ENCODE data around the gene GCLM. TPM values are rescaled to one million over a fixed set of nuclear protein-coding genes. Genes with fewer than 3 reads are reported as not detected.

Gene GCLM
- total RNA-seq, 1 experiment from 2014 or later, result 28.9 TPM

GRCh38 chr1:93842750-93843500 lies 66.3 kb downstream of the GCLM start:
- no peak for TF ChIP-seq EZH2 (IDR thresholded peaks at IDR 0.05)
- no peak for TF ChIP-seq YY1 (IDR thresholded peaks at IDR 0.05; ENCODE audit: extremely low read depth, insufficient replicate concordance, low read depth, low read length)
- TF ChIP-seq JUND (IDR thresholded peaks at IDR 0.05), result no peak
- no peak for TF ChIP-seq TCF7L2 (IDR thresholded peaks at IDR 0.05; ENCODE audit: borderline replicate concordance, extremely low read depth, insufficient read depth, insufficient read length)
- no peak for TF ChIP-seq EZH2phosphoT487 (IDR thresholded peaks at IDR 0.05; ENCODE audit: borderline replicate concordance)
- TF ChIP-seq ZNF274 (IDR thresholded peaks at IDR 0.05; ENCODE audit: low read depth, low read length), result no peak
- no peak for TF ChIP-seq ELF1 (IDR thresholded peaks at IDR 0.05; ENCODE audit: borderline replicate concordance, low read depth)
- no peak for TF ChIP-seq EGR1 (IDR thresholded peaks at IDR 0.05; ENCODE audit: low read depth)
- no peak for TF ChIP-seq RAD21 (IDR thresholded peaks at IDR 0.05; ENCODE audit: low read depth)
- TF ChIP-seq ZFX (IDR thresholded peaks at IDR 0.05), result no peak
- no peak for TF ChIP-seq CBX3 (IDR thresholded peaks at IDR 0.05; ENCODE audit: low read depth)
- TF ChIP-seq, protein P1, sequence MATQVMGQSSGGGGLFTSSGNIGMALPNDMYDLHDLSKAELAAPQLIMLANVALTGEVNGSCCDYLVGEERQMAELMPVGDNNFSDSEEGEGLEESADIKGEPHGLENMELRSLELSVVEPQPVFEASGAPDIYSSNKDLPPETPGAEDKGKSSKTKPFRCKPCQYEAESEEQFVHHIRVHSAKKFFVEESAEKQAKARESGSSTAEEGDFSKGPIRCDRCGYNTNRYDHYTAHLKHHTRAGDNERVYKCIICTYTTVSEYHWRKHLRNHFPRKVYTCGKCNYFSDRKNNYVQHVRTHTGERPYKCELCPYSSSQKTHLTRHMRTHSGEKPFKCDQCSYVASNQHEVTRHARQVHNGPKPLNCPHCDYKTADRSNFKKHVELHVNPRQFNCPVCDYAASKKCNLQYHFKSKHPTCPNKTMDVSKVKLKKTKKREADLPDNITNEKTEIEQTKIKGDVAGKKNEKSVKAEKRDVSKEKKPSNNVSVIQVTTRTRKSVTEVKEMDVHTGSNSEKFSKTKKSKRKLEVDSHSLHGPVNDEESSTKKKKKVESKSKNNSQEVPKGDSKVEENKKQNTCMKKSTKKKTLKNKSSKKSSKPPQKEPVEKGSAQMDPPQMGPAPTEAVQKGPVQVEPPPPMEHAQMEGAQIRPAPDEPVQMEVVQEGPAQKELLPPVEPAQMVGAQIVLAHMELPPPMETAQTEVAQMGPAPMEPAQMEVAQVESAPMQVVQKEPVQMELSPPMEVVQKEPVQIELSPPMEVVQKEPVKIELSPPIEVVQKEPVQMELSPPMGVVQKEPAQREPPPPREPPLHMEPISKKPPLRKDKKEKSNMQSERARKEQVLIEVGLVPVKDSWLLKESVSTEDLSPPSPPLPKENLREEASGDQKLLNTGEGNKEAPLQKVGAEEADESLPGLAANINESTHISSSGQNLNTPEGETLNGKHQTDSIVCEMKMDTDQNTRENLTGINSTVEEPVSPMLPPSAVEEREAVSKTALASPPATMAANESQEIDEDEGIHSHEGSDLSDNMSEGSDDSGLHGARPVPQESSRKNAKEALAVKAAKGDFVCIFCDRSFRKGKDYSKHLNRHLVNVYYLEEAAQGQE (IDR thresholded peaks at IDR 0.05; ENCODE audit: low read depth), result no peak
- TF ChIP-seq SIN3A (IDR thresholded peaks at IDR 0.05; ENCODE audit: low read depth), result no peak
- no peak for TF ChIP-seq ATF3 (IDR thresholded peaks at IDR 0.05)
- no peak for TF ChIP-seq CEBPB (IDR thresholded peaks at IDR 0.05; ENCODE audit: low read depth)
- TF ChIP-seq ZBTB33 (IDR thresholded peaks at IDR 0.05; ENCODE audit: extremely low read depth, insufficient replicate concordance, low read length), result no peak
- no peak for TF ChIP-seq POLR2A (IDR thresholded peaks at IDR 0.05; ENCODE audit: borderline replicate concordance, extremely low read depth, insufficient read depth, insufficient read length)
- no peak for TF ChIP-seq SP1 (IDR thresholded peaks at IDR 0.05; ENCODE audit: low read depth)
- no peak for TF ChIP-seq POLR2AphosphoS5 (IDR thresholded peaks at IDR 0.05; ENCODE audit: low read depth, low read length)
- no peaks in the 10 kb centered on the region for H4K20me1 ChIP-seq (ENCODE audit: insufficient read depth)
- ATAC-seq (no peak), DNase-seq (ENCODE audit: low read depth, low spot score) (no peak)
- H2AFZ ChIP-seq (ENCODE audit: low read depth, low read length, poor library complexity, severe bottlenecking), result no peak overlapping the region
- H3K9me3 ChIP-seq (ENCODE audit: control insufficient read depth in 1 of 2, insufficient read depth in 1 of 2, low read depth in 1 of 2, low read length in 2 of 2), result no peaks in the 10 kb centered on the region
- H3K9me2 ChIP-seq (ENCODE audit: insufficient read depth), result no peaks in the 10 kb centered on the region
- no TSS peak for BruUV-seq (replicated peaks)
- H3K27ac ChIP-seq (ENCODE audit: low read depth, low read length), result no peak overlapping the region
- H3K4me3 ChIP-seq (replicated peaks in 1 of 2; ENCODE audit: low read depth in 1 of 2, low read length in 2 of 2), result no peak overlapping the region
- H3K9ac ChIP-seq (ENCODE audit: low read length), result no peak overlapping the region
- CTCF ChIA-PET, result interaction anchor here (0.8 to 3.8 kb wide), 5 partner anchors 15 to 399 kb away, joined by 3 to 83 read pairs (median 9); no protein-coding TSS in a partner anchor
- H3K27me3 ChIP-seq (ENCODE audit: insufficient read depth, low read length), result no peaks in the 10 kb centered on the region
- POLR2A ChIA-PET, result no interaction called here
- no peaks in the 10 kb centered on the region for H3K36me3 ChIP-seq (ENCODE audit: control insufficient read depth in 1 of 2, insufficient read depth in 2 of 2, low read length in 2 of 2)
- peaks cover 3 to 26% of the 10 kb centered on the region in 2 experiments; a peak in 2 of 4 replicates for H3K4me1 ChIP-seq (ENCODE audit: control insufficient read depth in 1 of 2, insufficient read depth in 2 of 2, low read length in 2 of 2)
- RAD21 ChIA-PET (ENCODE audit: low non-redundant PET in 1 of 2, low total read pairs in 2 of 2, uncharacterized antibody in 2 of 2, unreplicated experiment in 2 of 2), result interaction anchor here (1.5 to 2.1 kb wide), 2 partner anchors 29 to 211 kb away, joined by 4 to 10 read pairs; no protein-coding TSS in a partner anchor
- intact Hi-C loops (cut with micrococcal nuclease), result no loop called here
- H3K79me2 ChIP-seq (ENCODE audit: insufficient read depth, low read length), result no peaks in the 10 kb centered on the region
- no peak overlapping the region for H3K4me2 ChIP-seq (ENCODE audit: low read length)

Data from HCT116 (cell line).